Cerebellar cortex (tissue), 1 donor: ENCODE measurements around the gene CHRNB1.

ENCODE experiments used
- DNase-seq: peaks from one replicate; pipeline ENCODE4 v3.0.0-alpha.2; 2015; ENCODE audit warnings: low spot score

CHRNB1 gene

DNA sequence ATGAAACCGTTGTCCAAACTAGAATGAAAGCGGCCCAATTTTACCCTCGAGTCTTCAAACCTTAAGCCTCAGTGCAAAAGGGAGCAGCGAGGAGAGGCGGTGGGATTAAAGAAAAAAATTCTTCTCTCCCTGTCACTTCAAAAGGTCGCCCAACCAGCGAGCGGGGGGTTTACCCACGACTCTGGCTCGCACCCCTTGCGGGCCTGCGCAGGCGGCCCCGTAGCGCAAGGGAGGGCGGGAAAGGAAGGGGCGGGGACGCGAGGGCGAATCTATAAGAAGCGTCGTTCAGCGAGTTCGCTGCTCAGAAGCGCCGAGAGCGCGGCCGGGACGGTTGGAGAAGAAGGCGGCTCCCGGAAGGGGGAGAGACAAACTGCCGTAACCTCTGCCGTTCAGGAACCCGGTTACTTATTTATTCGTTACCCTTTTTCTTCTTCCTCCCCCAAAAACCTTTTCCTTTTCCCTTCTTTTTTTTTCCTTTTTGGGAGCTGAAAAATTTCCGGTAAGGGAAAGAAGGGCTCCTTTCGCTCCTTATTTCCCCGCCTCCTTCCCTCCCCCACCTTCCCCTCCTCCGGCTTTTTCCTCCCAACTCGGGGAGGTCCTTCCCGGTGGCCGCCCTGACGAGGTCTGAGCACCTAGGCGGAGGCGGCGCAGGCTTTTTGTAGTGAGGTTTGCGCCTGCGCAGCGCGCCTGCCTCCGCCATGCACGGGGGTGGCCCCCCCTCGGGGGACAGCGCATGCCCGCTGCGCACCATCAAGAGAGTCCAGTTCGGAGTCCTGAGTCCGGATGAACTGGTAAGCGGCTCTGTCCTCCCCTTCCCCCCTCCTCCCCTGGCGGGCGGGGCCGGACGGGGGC, 39.4 kb downstream of the CHRNB1 start, which contains the start of gene POLR2A:
TSS of gene POLR2A (plus strand) at position 300 of the 852 bp plus-strand sequence.
- peak; percentile 97 for DNase-seq

DNA sequence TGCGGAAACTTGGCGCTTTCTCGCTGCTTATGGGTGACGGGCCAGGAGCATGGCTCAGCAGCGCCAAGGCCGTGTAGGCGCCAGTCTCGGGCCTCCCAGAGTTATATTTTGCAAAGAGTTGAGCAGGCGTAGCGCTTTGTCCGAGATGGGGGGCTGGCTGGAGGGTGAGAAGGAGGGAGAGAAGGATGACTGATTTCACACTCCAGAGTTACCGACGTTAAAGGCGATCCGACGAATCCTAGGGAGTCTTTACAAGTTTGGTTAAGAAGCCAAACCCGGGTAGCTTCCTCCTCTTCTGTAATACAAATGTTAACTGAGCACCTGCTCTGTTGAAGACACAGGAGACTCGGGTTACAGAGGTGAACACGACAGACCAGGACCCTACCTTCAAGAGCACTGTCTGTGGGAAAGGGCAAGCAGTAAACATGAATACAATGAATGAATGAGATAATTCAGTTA, 40.1 kb downstream of the CHRNB1 start:
- DNase-seq: no peak

DNA sequence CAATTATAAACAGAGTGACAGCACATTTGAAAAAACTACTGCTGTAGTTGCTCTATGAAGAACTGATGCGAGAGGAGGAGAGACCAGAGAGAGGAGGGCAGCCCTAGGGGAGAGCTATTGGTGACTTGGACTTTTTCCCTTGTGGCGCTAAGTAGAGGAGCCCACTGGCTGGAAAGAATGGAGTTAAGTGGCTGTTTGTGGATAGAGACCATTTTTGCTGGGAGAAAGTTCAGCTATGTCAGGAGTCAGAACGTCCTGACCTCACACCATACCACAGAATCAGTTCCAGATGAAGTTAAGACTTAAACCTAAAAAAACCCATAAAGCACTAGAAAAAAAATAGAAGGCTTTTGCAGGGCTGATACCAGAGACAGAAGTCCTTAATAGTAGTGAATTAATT, 41.3 kb downstream of the CHRNB1 start:
- no peak for DNase-seq

DNA sequence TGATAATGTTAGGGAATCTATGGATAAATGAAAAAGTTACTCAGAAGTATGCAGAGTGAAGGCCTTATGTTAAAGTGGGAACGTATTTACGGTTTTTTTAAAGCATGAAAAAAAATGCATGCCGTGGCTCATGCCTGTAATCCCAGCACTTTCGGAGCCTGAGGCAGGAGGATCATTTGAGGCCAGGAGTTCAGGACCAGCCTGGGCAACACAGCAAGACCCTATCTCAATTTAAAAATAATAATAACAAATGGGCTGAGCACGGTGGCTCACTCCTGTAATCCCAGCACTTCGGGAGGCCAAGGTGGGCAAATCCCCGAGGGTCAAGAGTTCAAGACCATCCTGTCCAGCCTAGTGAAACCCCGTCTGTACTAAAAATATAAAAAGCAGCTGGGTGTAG, 45.3 kb downstream of the CHRNB1 start:
- DNase-seq: no peak

DNA sequence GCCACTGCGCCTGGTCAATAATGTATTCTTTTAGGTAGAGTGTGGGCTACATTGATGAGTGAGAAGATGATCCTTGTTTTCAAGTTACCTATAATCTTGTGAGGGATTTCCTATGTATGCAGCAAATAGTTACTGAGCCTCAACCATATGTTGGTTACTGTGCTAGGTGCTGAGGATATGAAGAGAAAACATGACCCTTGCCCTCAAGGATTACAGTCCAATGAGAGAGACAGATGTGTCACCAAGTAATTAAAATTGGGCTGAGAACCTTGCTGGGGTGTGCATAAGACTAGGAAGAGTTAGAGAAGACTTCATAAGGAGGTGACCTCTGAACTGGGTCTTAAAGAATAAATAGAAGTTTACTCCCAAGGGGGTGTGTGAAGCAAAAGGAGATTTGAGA, 46.7 kb downstream of the CHRNB1 start:
- no peak for DNase-seq

DNA sequence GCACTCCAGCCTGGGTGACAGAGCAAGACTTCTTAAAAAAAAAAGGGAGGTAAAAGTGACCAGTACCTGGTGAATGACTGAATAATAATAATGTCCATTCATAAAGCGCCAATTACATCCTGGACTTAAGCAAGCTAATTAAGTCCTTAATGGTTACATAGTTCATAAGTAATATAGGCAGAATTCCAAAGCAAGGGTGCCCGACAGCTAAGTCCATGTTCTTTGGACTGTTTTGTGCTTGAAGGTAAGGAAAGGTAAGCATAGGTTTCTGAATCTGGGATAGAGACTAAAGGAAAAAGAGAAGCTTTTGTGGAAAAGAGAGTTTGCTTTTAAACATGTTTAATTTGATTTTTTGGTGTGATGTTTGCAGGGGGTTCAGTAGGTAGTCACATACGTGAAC, 49.1 kb downstream of the CHRNB1 start:
- DNase-seq: no peak

DNA sequence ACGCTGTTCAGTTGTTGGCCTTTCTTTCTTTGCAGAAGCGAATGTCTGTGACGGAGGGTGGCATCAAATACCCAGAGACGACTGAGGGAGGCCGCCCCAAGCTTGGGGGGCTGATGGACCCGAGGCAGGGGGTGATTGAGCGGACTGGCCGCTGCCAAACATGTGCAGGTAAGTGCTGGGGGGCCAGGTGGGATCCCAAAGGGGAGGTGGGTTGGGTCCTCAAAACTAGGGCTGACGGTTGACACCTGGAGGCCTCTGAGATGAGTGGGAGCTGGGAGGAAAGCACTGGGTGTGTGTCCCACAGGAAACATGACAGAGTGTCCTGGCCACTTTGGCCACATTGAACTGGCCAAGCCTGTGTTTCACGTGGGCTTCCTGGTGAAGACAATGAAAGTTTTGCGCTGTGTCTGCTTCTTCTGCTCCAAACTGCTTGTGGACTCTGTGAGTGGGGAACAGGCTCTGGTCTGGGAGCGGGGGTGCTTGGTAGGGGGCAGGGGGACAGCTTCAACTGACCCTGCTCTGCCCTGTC, 51.1 kb downstream of the CHRNB1 start:
- no peak for DNase-seq

DNA sequence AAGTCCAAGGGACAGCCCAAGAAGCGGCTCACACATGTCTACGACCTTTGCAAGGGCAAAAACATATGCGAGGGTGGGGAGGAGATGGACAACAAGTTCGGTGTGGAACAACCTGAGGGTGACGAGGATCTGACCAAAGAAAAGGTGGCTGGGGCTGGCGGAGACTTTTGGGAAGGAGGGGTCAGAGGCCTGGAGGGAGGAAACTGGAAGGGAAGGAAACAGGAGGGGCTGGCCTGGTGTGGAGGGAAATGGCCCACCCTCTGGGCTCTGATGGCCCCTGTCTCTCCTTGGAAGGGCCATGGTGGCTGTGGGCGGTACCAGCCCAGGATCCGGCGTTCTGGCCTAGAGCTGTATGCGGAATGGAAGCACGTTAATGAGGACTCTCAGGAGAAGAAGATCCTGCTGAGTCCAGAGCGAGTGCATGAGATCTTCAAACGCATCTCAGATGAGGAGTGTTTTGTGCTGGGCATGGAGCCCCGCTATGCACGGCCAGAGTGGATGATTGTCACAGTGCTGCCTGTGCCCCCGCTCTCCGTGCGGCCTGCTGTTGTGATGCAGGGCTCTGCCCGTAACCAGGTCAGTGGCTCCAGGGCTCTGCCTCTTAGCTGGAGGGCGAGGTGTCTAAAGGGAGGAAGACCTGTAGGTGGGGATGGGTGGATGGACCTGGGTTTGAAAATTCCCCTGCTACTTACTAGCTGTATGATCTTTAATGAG, 51.8 kb downstream of the CHRNB1 start:
- DNase-seq: no peak

DNA sequence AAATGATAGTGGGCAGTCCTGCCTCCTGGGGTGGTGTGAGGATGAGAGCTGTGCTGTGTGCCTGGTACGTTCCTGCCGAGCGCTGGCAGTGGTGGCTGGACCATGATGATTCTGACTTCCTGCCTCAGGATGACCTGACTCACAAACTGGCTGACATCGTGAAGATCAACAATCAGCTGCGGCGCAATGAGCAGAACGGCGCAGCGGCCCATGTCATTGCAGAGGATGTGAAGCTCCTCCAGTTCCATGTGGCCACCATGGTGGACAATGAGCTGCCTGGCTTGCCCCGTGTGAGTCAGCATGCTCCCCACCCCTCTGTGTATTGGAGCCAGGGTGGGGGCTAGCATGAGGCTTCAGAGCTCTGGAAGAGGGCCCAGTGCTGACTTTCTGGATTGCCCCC, 52.4 kb downstream of the CHRNB1 start:
- no peak for DNase-seq

DNA sequence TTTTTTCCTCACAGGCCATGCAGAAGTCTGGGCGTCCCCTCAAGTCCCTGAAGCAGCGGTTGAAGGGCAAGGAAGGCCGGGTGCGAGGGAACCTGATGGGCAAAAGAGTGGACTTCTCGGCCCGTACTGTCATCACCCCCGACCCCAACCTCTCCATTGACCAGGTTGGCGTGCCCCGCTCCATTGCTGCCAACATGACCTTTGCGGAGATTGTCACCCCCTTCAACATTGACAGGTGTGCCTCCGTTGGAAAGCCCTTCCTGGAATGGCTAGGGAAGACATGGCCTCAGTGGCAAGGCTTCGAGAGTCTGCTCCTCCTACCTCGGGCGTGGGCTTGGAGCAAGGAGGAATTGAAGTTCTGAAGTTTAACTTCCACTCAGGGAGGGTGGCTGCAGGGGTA, 52.8 kb downstream of the CHRNB1 start:
- DNase-seq: no peak

DNA sequence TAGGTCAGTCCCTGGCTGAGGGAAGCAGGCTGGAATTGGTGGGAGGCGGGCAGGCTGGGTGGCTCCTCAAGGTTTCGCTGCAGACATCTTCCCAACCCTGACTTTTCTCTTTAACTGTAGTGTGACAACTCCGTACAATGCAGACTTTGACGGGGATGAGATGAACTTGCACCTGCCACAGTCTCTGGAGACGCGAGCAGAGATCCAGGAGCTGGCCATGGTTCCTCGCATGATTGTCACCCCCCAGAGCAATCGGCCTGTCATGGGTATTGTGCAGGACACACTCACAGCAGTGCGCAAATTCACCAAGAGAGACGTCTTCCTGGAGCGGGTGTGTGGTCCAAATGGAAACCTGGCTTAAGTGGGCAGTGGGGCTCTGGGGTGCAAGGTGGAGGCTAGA, 54.3 kb downstream of the CHRNB1 start:
- no peak for DNase-seq

DNA sequence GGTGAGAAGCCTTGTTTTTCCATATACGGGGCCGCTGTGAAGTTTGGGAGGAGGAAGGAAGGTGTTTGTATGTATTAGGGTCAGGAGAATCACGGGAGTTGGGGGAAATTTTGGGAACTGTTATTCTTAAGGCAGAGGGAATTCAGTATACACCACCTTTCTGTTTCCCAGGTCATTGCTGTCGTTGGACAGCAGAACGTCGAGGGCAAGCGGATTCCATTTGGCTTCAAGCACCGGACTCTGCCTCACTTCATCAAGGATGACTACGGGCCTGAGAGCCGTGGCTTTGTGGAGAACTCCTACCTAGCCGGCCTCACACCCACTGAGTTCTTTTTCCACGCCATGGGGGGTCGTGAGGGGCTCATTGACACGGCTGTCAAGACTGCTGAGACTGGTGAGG, 56.9 kb downstream of the CHRNB1 start:
- DNase-seq: no peak

DNA sequence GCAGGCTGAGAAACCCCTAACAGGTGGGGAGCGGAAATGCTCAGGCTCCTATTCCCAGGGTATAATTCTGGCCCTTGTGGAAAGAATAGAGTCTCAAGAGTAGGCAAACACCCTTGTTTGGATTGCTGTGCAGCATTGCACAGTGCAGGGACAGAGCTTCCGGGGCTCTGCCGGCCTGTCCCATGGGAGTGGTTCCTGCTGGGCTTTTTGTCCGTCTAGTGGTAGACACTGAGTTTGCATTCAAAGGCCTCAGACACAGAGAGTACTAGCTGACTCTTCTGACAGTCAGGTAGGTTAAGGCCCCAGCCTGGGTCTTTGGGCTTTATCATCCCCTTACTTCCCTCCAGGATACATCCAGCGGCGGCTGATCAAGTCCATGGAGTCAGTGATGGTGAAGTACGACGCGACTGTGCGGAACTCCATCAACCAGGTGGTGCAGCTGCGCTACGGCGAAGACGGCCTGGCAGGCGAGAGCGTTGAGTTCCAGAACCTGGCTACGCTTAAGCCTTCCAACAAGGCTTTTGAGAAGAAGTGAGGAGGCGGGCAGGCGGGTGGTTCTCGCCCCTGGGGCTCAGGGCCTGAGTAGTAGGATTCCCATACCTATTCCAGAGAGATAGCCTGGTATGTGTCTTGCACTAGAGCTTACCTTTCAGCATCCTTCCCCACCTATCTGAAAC, 57.4 kb downstream of the CHRNB1 start:
- DNase-seq: no peak

DNA sequence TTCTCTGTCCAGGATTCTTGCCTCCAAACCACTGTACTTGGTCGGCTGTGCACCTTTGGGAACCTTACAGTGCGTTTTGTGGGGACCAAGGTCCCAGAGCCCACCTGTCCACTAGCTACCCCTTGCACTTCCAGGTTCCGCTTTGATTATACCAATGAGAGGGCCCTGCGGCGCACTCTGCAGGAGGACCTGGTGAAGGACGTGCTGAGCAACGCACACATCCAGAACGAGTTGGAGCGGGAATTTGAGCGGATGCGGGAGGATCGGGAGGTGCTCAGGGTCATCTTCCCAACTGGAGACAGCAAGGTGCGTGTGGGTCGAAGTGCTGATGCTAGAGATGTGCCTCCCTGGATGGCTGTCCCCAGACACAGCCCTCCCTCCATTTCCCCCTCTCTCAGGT, 58.1 kb downstream of the CHRNB1 start:
- DNase-seq: no peak

DNA sequence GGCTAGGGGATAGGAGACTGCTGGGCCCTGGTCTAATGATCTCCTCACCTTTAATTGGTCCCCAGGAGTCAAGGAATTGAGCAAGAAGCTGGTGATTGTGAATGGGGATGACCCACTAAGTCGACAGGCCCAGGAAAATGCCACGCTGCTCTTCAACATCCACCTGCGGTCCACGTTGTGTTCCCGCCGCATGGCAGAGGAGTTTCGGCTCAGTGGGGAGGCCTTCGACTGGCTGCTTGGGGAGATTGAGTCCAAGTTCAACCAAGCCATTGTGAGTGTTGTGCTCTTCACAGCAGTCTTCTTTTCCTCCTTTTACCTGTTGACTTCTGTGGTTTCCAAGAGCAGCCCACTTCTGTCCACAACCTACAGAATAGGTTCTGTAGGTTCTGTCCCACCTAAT, 58.7 kb downstream of the CHRNB1 start:
- DNase-seq: no peak
